A549 (cell line): ENCODE measurements around the gene DCHS2. TPM values are rescaled to one million over a fixed set of nuclear protein-coding genes. Genes with fewer than 3 reads are reported as not detected.

Experiments
- ATAC-seq, 2 experiments: fragments of 200-7000 bp in 1 of 2; fragments of >200 bp in 1 of 2; cut with Nextera tagmentation in 1 of 2; cut with Tn5 transposase in 1 of 2; 3 replicates each; pipeline versions ENCODE4 v1.8.0 to v1.9.1; 2018 to 2020; ENCODE audit warnings: mild to moderate bottlenecking in 1 of 2, moderate library complexity in 1 of 2
- CTCF ChIA-PET: fragments of 300-600 bp; sonication (Branson Sonifier 250); formaldehyde crosslinking; extraction: SDS; loops from one replicate; lab custom pipeline; 2021; ENCODE audit warnings: antibody characterized with exemption, inconsistent platforms; lab: Yijun Ruan, JAX
- POLR2A ChIA-PET: fragments of 350-600 bp; formaldehyde crosslinking; extraction: SDS; loops from one replicate; lab custom pipeline; 2021; ENCODE audit warnings: antibody characterized with exemption, inconsistent platforms; lab: Yijun Ruan, JAX
- DNase-seq, 2 experiments: peaks; one replicate each; pipeline versions ENCODE4 v3.0.0 to v3.0.0-alpha.2; 2011 to 2016; ENCODE audit warnings: low read depth in 1 of 2, low spot score in 1 of 2
- FAIRE-seq: peaks from 2 replicates; lab custom pipeline; 2011; peaks lifted over from hg19 to GRCh38; lab: Jason Lieb, UNC
- H3K27ac ChIP-seq, 2 experiments: fragments of >200 bp; sonication (Bioruptor Twin); formaldehyde crosslinking; 3 replicates each; pipeline ENCODE4 v1.5.1; 2016 to 2017
- H3K4me1 ChIP-seq: fragments of >200 bp; sonication (Bioruptor Twin); formaldehyde crosslinking; 3 replicates; pipeline ENCODE4 v1.6.1; 2016
- H3K4me2 ChIP-seq: fragments of >200 bp; sonication (Bioruptor Twin); formaldehyde crosslinking; 3 replicates; pipeline ENCODE4 v1.6.1; 2016
- H3K4me3 ChIP-seq: fragments of >200 bp; sonication (Bioruptor Twin); formaldehyde crosslinking; 3 replicates; pipeline ENCODE4 v1.5.1; 2016
- H3K9me3 ChIP-seq: fragments of >200 bp; sonication (Bioruptor Twin); formaldehyde crosslinking; 3 replicates; pipeline ENCODE4 v1.6.1; 2016
- CBX8 ChIP-seq: fragments of 200-600 bp; sonication (generic); IDR thresholded peaks from 2 replicates; pipeline ENCODE4 v1.6.1; 2016
- CEBPB ChIP-seq, 2 experiments: fragments of >200 bp in 1 of 2; sonication (Bioruptor Twin) in 1 of 2; formaldehyde crosslinking in 1 of 2; IDR thresholded peaks; 2 replicates each; pipeline ENCODE4 v1.6.1; 2012 to 2016
- EHF ChIP-seq: fragments of 250-450 bp; sonication (Bioruptor Pico); IDR thresholded peaks from 2 replicates; pipeline ENCODE4 v1.5.0; 2020; ENCODE audit warnings: mild to moderate bottlenecking
- EHMT2 ChIP-seq: fragments of 200-600 bp; sonication (generic); IDR thresholded peaks from 2 replicates; pipeline ENCODE4 v1.6.1; 2016; ENCODE audit warnings: antibody characterized with exemption, low read depth, mild to moderate bottlenecking, moderate library complexity
- EP300 ChIP-seq, 2 experiments: fragments of >200 bp; sonication (Bioruptor Twin); formaldehyde crosslinking; IDR thresholded peaks; 2 replicates in 1 of 2; 3 replicates in 1 of 2; pipeline ENCODE4 v1.6.1; 2016 to 2017
- ESRRA ChIP-seq: fragments of 150-350 bp; IDR thresholded peaks from 2 replicates; pipeline ENCODE4 v1.6.1; 2014; ENCODE audit warnings: mild to moderate bottlenecking, low read length, borderline replicate concordance
- FOXS1 ChIP-seq: fragments of 250-450 bp; sonication (Bioruptor Pico); IDR thresholded peaks from 2 replicates; pipeline ENCODE4 v1.5.0; 2020; ENCODE audit warnings: mild to moderate bottlenecking, moderate library complexity
- HDAC2 ChIP-seq: fragments of 200-600 bp; sonication (generic); IDR thresholded peaks from 2 replicates; pipeline ENCODE4 v1.6.1; 2016
- HES2 ChIP-seq: fragments of >200 bp; sonication (Bioruptor Twin); formaldehyde crosslinking; IDR thresholded peaks from 2 replicates; pipeline ENCODE4 v1.6.1; 2016
- HOXA7 ChIP-seq: fragments of 250-450 bp; sonication (Bioruptor Pico); IDR thresholded peaks from 2 replicates; pipeline ENCODE4 v1.5.0; 2020; ENCODE audit warnings: mild to moderate bottlenecking, moderate library complexity
- HOXB5 ChIP-seq: fragments of 250-450 bp; sonication (Bioruptor Pico); IDR thresholded peaks from 2 replicates; pipeline ENCODE4 v1.5.0; 2020; ENCODE audit warnings: mild to moderate bottlenecking, moderate library complexity
- JUN ChIP-seq, 2 experiments: fragments of >200 bp; sonication (Bioruptor Twin); formaldehyde crosslinking; IDR thresholded peaks; 2 replicates in 1 of 2; 3 replicates in 1 of 2; pipeline ENCODE4 v1.6.1; 2016 to 2017
- JUNB ChIP-seq: fragments of >200 bp; sonication (Bioruptor Twin); formaldehyde crosslinking; IDR thresholded peaks from 2 replicates; pipeline ENCODE4 v1.6.1; 2016
- KDM1A ChIP-seq: fragments of 200-600 bp; sonication (generic); IDR thresholded peaks from 2 replicates; pipeline ENCODE4 v1.6.1; 2016; ENCODE audit warnings: low read depth, mild to moderate bottlenecking
- KDM5A ChIP-seq: fragments of 200-600 bp; sonication (generic); IDR thresholded peaks from 2 replicates; pipeline ENCODE4 v1.6.1; 2016; ENCODE audit warnings: antibody characterized with exemption, mild to moderate bottlenecking
- MAFK ChIP-seq: fragments of 450-650 bp; IDR thresholded peaks from 2 replicates; pipeline ENCODE4 v1.6.1; 2014; ENCODE audit not compliant: partially characterized antibody
- MAZ ChIP-seq: fragments of 150-350 bp; IDR thresholded peaks from 2 replicates; pipeline ENCODE4 v1.6.1; 2014; ENCODE audit warnings: antibody characterized with exemption, low read depth, low read length, borderline replicate concordance
- NFE2L2 ChIP-seq: fragments of 150-350 bp; conservative IDR thresholded peaks from 2 replicates; pipeline ENCODE4 v1.6.1; 2014; ENCODE audit warnings: low read length
- NR3C1 ChIP-seq: fragments of >200 bp; sonication (Bioruptor Twin); formaldehyde crosslinking; IDR thresholded peaks from 3 replicates; pipeline ENCODE4 v1.6.1; 2017
- POLR2A ChIP-seq: IDR thresholded peaks from 2 replicates; pipeline ENCODE4 v1.6.1; 2012; ENCODE audit warnings: mild to moderate bottlenecking, low read length
- RCOR1 ChIP-seq: fragments of 150-350 bp; IDR thresholded peaks from 2 replicates; pipeline ENCODE4 v1.6.1; 2014; ENCODE audit warnings: antibody characterized with exemption, low read length, low read depth
- RFX5 ChIP-seq: fragments of 450-650 bp; IDR thresholded peaks from 2 replicates; pipeline ENCODE4 v1.7.1; 2014; ENCODE audit warnings: antibody characterized with exemption, mild to moderate bottlenecking, moderate library complexity
- SREBF2 ChIP-seq: fragments of 450-650 bp; IDR thresholded peaks from 2 replicates; pipeline ENCODE4 v1.6.1; 2014; ENCODE audit warnings: mild to moderate bottlenecking, moderate library complexity
- USF2 ChIP-seq: fragments of 450-650 bp; IDR thresholded peaks from 2 replicates; pipeline ENCODE4 v1.6.1; 2014; ENCODE audit warnings: antibody characterized with exemption
- ZFP36 ChIP-seq: fragments of 450-650 bp; IDR thresholded peaks from 2 replicates; pipeline ENCODE4 v1.6.1; 2014; ENCODE audit warnings: borderline replicate concordance; ENCODE audit not compliant: partially characterized antibody
- ZSCAN20 ChIP-seq: fragments of 250-450 bp; sonication (Bioruptor Pico); IDR thresholded peaks from 2 replicates; pipeline ENCODE4 v1.8.0; 2022; ENCODE audit warnings: mild to moderate bottlenecking, moderate library complexity
- WGBS: methylation state at CpG from one replicate; pipeline ENCODE4 v1.1.6; 2017; ENCODE audit errors: missing lambda C conversion rate; 5-methylcytosine and 5-hydroxymethylcytosine counted together
- polyA plus RNA-seq, 4 experiments: library from polyadenylated mRNA; depleted of rRNA in 3 of 4; stranded (reverse); fragments of >200 nt; fragmentation: RNase III in 1 of 4; extraction: RNeasy Plus Mini Kit Qiagen cat#74134 plus additional on column Dnase treatment in 1 of 4; gene quantifications; 2 replicates in 3 of 4; 3 replicates in 1 of 4; pipeline ENCODE4 v1.2.3, GENCODE V29; 2011 to 2017
- TF ChIP-seq, protein P1 (sequence below): fragments of 200-600 bp; sonication (generic); IDR thresholded peaks from 2 replicates; pipeline ENCODE4 v1.6.1; 2016; ENCODE audit warnings: antibody characterized with exemption, mild to moderate bottlenecking, moderate library complexity

Gene DCHS2
- polyA plus RNA-seq, 2 of the 4 experiments (the other 2 are of a cell fraction) = 0.06 TPM; not detected in 1

DNA sequence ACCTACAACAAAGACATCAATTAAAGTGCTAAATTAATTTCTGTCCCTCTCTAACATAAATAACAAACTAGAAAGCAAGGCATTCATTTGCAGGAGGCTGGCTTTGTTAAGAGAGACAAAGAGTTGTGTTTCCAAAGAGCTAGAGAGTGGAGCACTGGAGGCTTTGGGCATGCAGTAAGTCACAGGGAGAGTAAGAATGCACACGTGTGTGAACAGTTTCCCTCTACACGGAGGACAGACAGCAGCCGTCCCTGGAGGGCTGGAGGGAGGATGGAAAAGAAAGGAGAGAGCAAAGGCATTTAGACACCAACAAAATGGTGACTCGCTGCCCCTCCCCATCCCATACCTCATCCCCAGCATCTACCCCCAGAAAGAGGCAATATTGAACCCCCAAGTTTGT lies 20.4 kb upstream of the DCHS2 start:
- FAIRE-seq (no peak), DNase-seq (no peak), ATAC-seq (no peak)
- Histone ChIP-seq H3K4me2 (no peak overlapping the region), H3K4me3 (no peak overlapping the region), H3K27ac (no peak overlapping the region), H3K4me1 (no peaks in the 10 kb centered on the region), H3K9me3 (no peaks in the 10 kb centered on the region)
- TF ChIP-seq POLR2A = no peak
- TF ChIP-seq MAFK = no peak
- TF ChIP-seq USF2 = no peak
- TF ChIP-seq, protein P1, sequence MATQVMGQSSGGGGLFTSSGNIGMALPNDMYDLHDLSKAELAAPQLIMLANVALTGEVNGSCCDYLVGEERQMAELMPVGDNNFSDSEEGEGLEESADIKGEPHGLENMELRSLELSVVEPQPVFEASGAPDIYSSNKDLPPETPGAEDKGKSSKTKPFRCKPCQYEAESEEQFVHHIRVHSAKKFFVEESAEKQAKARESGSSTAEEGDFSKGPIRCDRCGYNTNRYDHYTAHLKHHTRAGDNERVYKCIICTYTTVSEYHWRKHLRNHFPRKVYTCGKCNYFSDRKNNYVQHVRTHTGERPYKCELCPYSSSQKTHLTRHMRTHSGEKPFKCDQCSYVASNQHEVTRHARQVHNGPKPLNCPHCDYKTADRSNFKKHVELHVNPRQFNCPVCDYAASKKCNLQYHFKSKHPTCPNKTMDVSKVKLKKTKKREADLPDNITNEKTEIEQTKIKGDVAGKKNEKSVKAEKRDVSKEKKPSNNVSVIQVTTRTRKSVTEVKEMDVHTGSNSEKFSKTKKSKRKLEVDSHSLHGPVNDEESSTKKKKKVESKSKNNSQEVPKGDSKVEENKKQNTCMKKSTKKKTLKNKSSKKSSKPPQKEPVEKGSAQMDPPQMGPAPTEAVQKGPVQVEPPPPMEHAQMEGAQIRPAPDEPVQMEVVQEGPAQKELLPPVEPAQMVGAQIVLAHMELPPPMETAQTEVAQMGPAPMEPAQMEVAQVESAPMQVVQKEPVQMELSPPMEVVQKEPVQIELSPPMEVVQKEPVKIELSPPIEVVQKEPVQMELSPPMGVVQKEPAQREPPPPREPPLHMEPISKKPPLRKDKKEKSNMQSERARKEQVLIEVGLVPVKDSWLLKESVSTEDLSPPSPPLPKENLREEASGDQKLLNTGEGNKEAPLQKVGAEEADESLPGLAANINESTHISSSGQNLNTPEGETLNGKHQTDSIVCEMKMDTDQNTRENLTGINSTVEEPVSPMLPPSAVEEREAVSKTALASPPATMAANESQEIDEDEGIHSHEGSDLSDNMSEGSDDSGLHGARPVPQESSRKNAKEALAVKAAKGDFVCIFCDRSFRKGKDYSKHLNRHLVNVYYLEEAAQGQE = no peak
- TF ChIP-seq FOXS1 (CRISPR knock-in tag) = no peak
- no peak for TF ChIP-seq RCOR1
- TF ChIP-seq HOXA7 = no peak
- no peak for TF ChIP-seq HOXB5
- TF ChIP-seq ZFP36 = no peak
- no peak for TF ChIP-seq NR3C1
- no peak for TF ChIP-seq KDM5A
- WGBS = 34% methylated on average over 4 of the region's 4 CpGs
- ChIA-PET CTCF (no interaction called here), POLR2A (no interaction called here)

DNA sequence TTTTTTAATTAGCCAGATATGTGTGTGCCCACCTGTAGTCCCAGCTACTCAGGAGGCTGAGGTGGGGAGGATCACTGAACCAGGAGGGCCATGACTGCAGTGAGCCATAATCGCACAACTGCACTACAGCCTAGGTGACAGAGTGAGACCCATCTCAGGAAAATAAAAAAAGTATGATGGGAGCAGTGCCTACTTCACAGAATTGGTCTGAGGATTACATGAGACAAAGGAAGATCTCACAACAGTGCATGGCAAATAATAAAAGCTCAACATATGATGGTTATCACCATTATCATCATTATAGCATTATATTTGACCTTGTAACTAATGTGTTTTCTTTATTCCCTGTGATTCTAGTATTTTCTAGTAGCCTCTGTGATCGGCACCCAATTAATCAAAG lies 19.9 kb upstream of the DCHS2 start:
- no peak for TF ChIP-seq HES2
- no peak for TF ChIP-seq KDM1A
- TF ChIP-seq SREBF2 = no peak
- no peak for TF ChIP-seq JUNB
- no peak for TF ChIP-seq CEBPB (IDR thresholded peaks at IDR 0.05)
- no peak for TF ChIP-seq JUN (IDR thresholded peaks at IDR 0.05)
- TF ChIP-seq HDAC2 = no peak
- no peak for TF ChIP-seq RFX5
- no peak for TF ChIP-seq EHF (CRISPR knock-in tag)
- no peak for TF ChIP-seq HOXA7
- TF ChIP-seq USF2 = no peak
- no peak for TF ChIP-seq NFE2L2
- TF ChIP-seq, all 56 proteins: peak for 0
- Histone ChIP-seq H3K4me3 (no peak overlapping the region), H3K4me2 (no peak overlapping the region), H3K27ac (no peak overlapping the region), H3K4me1 (no peaks in the 10 kb centered on the region), H3K9me3 (no peaks in the 10 kb centered on the region)
- FAIRE-seq (no peak), DNase-seq (no peak), ATAC-seq (no peak)
- ChIA-PET POLR2A (no interaction called here), CTCF (interaction anchor here (0.7 kb wide), 1 partner anchor 382 kb away, joined by 3 read pairs; no protein-coding TSS in a partner anchor)
- 24% methylated on average over 2 of the region's 2 CpGs for WGBS

GRCh38 chr4:154507156-154507555 lies 15.6 kb upstream of the DCHS2 start:
- FAIRE-seq (no peak), ATAC-seq (no peak), DNase-seq (no peak)
- 29% methylated on average over 3 of the region's 3 CpGs for WGBS
- no peaks in the 10 kb centered on the region for H3K4me1 ChIP-seq
- no peak overlapping the region for H3K4me3 ChIP-seq
- ChIA-PET POLR2A (no interaction called here), CTCF (interaction anchor here (0.9 to 2.3 kb wide), 5 partner anchors 9 to 108 kb away, joined by 3 to 13 read pairs (median 3); no protein-coding TSS in a partner anchor)
- no peak overlapping the region for H3K4me2 ChIP-seq
- no peaks in the 10 kb centered on the region for H3K9me3 ChIP-seq
- H3K27ac ChIP-seq = no peak overlapping the region
- TF ChIP-seq EP300 (IDR thresholded peaks at IDR 0.05) = no peak
- TF ChIP-seq MAZ = no peak
- TF ChIP-seq CBX8 = no peak
- no peak for TF ChIP-seq ESRRA
- no peak for TF ChIP-seq USF2
- TF ChIP-seq FOXS1 (CRISPR knock-in tag) = no peak
- TF ChIP-seq EHMT2 = no peak
- no peak for TF ChIP-seq ZFP36
- no peak for TF ChIP-seq ZSCAN20 (CRISPR knock-in tag)
- TF ChIP-seq SREBF2 = no peak
- TF ChIP-seq NR3C1 = no peak
- no peak for TF ChIP-seq CEBPB (IDR thresholded peaks at IDR 0.05)
